ENCODE results near the gene SPDYE17.
"Not testable (repeated sequence)": the region's sequence is repeated elsewhere in the genome, so short reads cannot be mapped to it uniquely, and the experiment has no call there.

SPDYE17 gene

GRCh38 chr7:76974336-76974735, 57.8 kb downstream of the SPDYE17 start:
- H3K27ac ChIP-seq: not testable (repeated sequence)

GRCh38 chr7:76972391-76972790, 59.8 kb downstream of the SPDYE17 start:
- H3K27ac ChIP-seq: not testable (repeated sequence)

Measured in C4-2B (cell line).